ENCODE results near the gene TBC1D22A. TPM values are rescaled to one million over a fixed set of nuclear protein-coding genes. Genes with fewer than 3 reads are reported as not detected.
A peak's percentile ranks its signal among the peaks of the same experiment; 100 is the strongest.

TBC1D22A gene
- total RNA-seq, 1 experiment from 2014 or later = 27.6 TPM

- CTCF ChIA-PET = interaction anchor here (1.2 to 1.4 kb wide), 5 partner anchors 10 to 56 kb away, joined by 3 read pairs; no protein-coding TSS in a partner anchor
- Mint-ChIP-seq H3K9me3 (ENCODE audit: low read depth, unreplicated experiment) (peaks cover 3% of the 10 kb centered on the region), H3K4me3 (ENCODE audit: low read depth, unreplicated experiment) (peak overlapping the region; percentile 64), H3K27me3 (ENCODE audit: unreplicated experiment) (no peaks in the 10 kb centered on the region), H3K4me1 (ENCODE audit: low read depth, unreplicated experiment) (peaks cover 43% of the 10 kb centered on the region), H3K27ac (ENCODE audit: unreplicated experiment) (peak overlapping the region; percentile 95), H3K36me3 (ENCODE audit: insufficient read depth, unreplicated experiment) (peaks cover 4% of the 10 kb centered on the region)
- TF ChIP-seq, protein P1, sequence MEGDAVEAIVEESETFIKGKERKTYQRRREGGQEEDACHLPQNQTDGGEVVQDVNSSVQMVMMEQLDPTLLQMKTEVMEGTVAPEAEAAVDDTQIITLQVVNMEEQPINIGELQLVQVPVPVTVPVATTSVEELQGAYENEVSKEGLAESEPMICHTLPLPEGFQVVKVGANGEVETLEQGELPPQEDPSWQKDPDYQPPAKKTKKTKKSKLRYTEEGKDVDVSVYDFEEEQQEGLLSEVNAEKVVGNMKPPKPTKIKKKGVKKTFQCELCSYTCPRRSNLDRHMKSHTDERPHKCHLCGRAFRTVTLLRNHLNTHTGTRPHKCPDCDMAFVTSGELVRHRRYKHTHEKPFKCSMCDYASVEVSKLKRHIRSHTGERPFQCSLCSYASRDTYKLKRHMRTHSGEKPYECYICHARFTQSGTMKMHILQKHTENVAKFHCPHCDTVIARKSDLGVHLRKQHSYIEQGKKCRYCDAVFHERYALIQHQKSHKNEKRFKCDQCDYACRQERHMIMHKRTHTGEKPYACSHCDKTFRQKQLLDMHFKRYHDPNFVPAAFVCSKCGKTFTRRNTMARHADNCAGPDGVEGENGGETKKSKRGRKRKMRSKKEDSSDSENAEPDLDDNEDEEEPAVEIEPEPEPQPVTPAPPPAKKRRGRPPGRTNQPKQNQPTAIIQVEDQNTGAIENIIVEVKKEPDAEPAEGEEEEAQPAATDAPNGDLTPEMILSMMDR (IDR thresholded peaks at IDR 0.05; ENCODE audit: unreplicated experiment) = no peak
- intact Hi-C loops (cut with micrococcal nuclease; ENCODE audit: unreplicated experiment) = loop anchor here (10.0 kb wide), 1 partner anchor 155 kb away; no protein-coding TSS in a partner anchor
- no TSS peak for BruUV-seq (replicated peaks)
- DNase-seq = peak; percentile 69
These were observed 67.7 kb downstream of the TBC1D22A start for GRCh38 chr22:46829941-46830715.

- peaks cover 7% of the 10 kb centered on the region for H3K9me3 Mint-ChIP-seq (ENCODE audit: low read depth, unreplicated experiment)
- BruUV-seq (replicated peaks) = no TSS peak
- peaks cover 4% of the 10 kb centered on the region for H3K36me3 Mint-ChIP-seq (ENCODE audit: insufficient read depth, unreplicated experiment)
- CTCF ChIA-PET = interaction anchor here (1.4 kb wide), 2 partner anchors 32 to 57 kb away, joined by 3 read pairs; no protein-coding TSS in a partner anchor
- H3K4me1 Mint-ChIP-seq (ENCODE audit: low read depth, unreplicated experiment) = peaks cover 43% of the 10 kb centered on the region
- TF ChIP-seq, protein P1 (IDR thresholded peaks at IDR 0.05; ENCODE audit: unreplicated experiment) = no peak
- intact Hi-C loops (cut with micrococcal nuclease; ENCODE audit: unreplicated experiment) = loop anchor here (10.0 kb wide), 1 partner anchor 154 kb away; no protein-coding TSS in a partner anchor
- DNase-seq = no peak
- H3K27me3 Mint-ChIP-seq (ENCODE audit: unreplicated experiment) = no peaks in the 10 kb centered on the region
- no peak overlapping the region for H3K4me3 Mint-ChIP-seq (ENCODE audit: low read depth, unreplicated experiment)
- no peak overlapping the region for H3K27ac Mint-ChIP-seq (ENCODE audit: unreplicated experiment)
These were observed 68.4 kb downstream of the TBC1D22A start for GRCh38 chr22:46830841-46831240.

DNA sequence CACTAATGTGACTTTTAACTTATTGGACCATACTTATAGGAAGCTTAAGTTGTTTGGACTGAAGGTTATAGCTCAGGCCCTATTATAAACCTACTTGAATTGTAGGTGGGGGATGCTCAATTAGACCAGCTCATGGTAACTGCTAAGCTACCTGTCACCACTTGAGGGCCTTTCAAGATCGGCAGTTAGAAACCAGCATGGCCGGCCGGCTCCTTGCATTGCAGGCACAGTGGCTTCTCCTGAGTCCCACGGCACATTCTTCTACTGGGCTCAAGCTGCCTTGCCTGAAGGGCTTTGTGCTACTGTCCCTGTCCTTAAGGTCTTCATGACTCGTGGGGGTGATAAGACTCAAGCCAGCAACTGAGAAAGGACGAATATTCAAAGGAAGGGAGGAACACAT is 70.8 kb downstream of the TBC1D22A start:
- Mint-ChIP-seq H3K27ac (ENCODE audit: unreplicated experiment) (peak overlapping the region; percentile 22), H3K4me1 (ENCODE audit: low read depth, unreplicated experiment) (peaks cover 39% of the 10 kb centered on the region), H3K27me3 (ENCODE audit: unreplicated experiment) (no peaks in the 10 kb centered on the region), H3K4me3 (ENCODE audit: low read depth, unreplicated experiment) (no peak overlapping the region), H3K36me3 (ENCODE audit: insufficient read depth, unreplicated experiment) (peaks cover 10% of the 10 kb centered on the region), H3K9me3 (ENCODE audit: low read depth, unreplicated experiment) (peaks cover 12% of the 10 kb centered on the region)
- TF ChIP-seq, protein P1 (IDR thresholded peaks at IDR 0.05; ENCODE audit: unreplicated experiment) = peak; percentile 46
- no TSS peak for BruUV-seq (replicated peaks)
- CTCF ChIA-PET = interaction anchor here (0.8 to 1.3 kb wide), 6 partner anchors 13 to 1659 kb away, joined by 3 to 4 read pairs (median 3); no protein-coding TSS in a partner anchor
- peak; percentile 68 for DNase-seq
- intact Hi-C loops (cut with micrococcal nuclease; ENCODE audit: unreplicated experiment) = loop anchor here (10.0 kb wide), 1 partner anchor 152 kb away; no protein-coding TSS in a partner anchor

DNA sequence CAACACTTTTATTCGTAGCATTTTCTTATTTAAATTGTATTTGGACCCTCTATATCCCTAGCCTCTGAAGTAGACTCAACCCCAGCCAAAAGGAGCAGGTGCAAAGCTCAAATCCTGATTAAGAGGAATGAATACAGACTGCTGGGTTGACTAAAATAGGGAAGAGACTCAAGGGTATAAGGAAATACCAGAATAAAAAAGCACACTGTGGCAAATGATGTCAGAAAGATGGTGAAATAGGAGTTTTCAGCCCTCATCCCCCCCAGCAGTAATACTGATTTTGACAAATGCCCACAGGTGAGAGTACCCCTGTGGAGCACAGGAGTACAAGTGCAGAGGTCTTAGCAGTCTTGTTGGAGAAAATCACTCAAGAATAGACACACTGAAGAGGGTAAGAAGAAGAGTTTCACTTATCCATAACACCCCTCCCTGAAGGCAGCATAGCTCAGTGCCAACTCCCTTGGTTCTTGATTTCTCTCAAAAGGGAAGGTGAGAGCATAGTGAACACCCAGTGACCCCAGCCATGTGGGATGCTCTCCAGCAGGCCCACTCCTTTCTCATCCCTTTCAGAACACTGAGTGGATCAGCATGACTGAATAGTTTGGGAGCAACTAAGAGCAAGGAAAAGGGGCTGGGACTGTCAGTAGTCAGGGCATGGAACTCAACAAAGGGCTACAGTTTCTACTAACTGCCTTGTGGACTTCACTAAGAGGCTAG is 71.7 kb downstream of the TBC1D22A start:
- intact Hi-C loops (cut with micrococcal nuclease; ENCODE audit: unreplicated experiment) = loop anchor here (10.0 kb wide), 1 partner anchor 151 kb away; no protein-coding TSS in a partner anchor
- CTCF ChIA-PET = interaction anchor here (1.3 kb wide), 1 partner anchor 162 kb away, joined by 3 read pairs; no protein-coding TSS in a partner anchor
- BruUV-seq (replicated peaks) = no TSS peak
- Mint-ChIP-seq H3K4me1 (ENCODE audit: low read depth, unreplicated experiment) (peaks cover 30% of the 10 kb centered on the region), H3K4me3 (ENCODE audit: low read depth, unreplicated experiment) (no peak overlapping the region), H3K9me3 (ENCODE audit: low read depth, unreplicated experiment) (peaks cover 12% of the 10 kb centered on the region), H3K36me3 (ENCODE audit: insufficient read depth, unreplicated experiment) (peaks cover 10% of the 10 kb centered on the region), H3K27ac (ENCODE audit: unreplicated experiment) (no peak overlapping the region), H3K27me3 (ENCODE audit: unreplicated experiment) (no peaks in the 10 kb centered on the region)
- TF ChIP-seq, protein P1 (IDR thresholded peaks at IDR 0.05; ENCODE audit: unreplicated experiment) = no peak
- DNase-seq = no peak
